Measurements from ENCODE around the gene ZNG1F.
A peak's percentile ranks its signal among the peaks of the same experiment; 100 is the strongest.
"Not testable (repeated sequence)": the region's sequence is repeated elsewhere in the genome, so short reads cannot be mapped to it uniquely, and the experiment has no call there.

The ZNG1F gene

DNA sequence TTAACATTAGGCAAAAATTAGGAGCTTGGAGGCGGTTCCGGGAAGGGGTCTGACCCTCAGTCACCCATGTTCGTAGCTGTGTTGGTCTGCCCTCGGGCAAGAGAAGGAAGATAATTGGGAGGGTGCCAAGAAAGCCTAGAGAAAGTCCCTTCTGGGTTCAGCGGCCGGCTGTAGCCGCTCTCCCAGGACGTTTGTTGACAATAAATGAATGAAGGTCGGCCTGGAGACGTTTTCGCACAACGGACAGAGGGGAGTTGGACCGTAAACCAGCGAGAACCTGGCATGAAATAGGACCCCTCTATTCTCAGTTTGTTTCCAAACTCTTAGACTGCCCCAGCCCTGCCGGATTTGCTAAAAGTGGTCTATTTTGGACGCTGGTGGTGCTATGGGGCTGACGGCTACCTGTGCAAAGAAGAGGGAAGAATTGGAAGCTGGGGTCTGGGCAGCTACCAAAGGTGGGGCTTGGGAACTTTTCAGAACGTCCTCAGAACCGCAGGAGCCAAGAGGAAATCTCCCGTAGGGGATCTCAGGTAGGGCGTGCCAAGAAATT lies 63.9 kb downstream of the ZNG1F start:
- not testable (repeated sequence) for H3K4me3 ChIP-seq (ENCODE audit: low read depth, low read length); DNase-seq (ENCODE audit: low read depth)

DNA sequence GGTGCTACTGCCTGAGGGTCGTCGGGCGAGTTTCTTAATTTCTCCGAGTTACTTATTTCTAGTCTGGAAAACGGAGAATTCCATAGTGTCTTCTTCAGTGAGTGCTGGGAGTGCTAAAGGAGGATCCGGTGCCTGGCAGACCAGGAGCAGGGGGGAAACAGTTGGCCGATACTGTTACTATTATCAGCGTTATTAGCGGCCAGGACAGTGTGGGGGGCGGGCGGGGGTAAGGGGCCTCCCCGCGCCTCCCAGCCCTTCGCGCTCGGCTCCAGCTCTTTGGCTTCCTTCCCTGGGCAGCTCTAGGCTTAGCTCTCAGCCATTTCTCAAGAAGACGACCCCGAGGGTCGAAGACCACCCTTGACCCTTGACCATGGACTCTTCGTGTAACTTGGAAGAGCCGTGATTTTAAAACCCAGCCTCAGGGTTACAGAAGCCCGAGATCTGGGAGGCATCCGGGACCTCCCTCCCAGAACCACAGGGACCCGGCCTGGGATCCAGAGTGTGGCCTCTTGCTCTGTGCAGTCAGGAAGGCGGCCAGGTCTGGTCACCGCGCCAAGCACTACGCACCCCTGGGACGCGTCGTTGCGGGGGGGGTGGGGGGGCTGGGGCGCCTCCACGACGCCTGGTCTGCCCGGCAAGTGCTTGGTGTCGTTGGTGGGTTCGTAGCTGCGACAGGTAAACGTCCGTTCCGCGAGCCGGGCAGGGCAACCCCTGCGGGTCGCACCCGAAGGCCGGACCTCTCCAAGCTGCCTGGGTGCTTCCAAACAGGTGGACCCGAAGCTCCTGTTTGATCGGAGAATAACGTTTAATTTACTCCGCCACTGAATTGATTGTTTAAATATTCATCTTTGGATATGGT lies 64.6 kb downstream of the ZNG1F start:
- not testable (repeated sequence) for H3K4me3 ChIP-seq (ENCODE audit: low read depth, low read length); DNase-seq (ENCODE audit: low read depth)

DNA sequence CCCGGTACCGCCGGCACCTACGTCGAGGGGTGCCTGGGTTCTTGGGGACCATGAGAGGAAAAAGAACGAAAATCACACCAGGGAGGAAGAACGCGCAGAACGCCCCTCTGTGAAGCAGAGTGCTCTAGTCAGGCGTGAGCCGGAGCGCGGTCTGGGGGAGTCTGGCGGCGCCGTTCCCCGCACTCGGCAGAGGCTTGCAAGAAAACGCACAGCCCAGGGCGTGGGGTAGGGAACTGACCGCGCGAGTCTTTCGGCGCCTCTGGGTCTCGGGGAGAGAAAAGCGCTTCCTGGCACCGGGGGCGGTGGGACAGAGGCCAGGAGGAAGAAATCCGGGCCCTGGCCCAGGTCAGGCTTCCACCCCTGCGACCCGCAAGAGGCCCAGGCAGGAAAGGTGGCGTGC lies 65.3 kb downstream of the ZNG1F start:
- not testable (repeated sequence) for H3K4me3 ChIP-seq (ENCODE audit: low read depth, low read length); DNase-seq (ENCODE audit: low read depth)

DNA sequence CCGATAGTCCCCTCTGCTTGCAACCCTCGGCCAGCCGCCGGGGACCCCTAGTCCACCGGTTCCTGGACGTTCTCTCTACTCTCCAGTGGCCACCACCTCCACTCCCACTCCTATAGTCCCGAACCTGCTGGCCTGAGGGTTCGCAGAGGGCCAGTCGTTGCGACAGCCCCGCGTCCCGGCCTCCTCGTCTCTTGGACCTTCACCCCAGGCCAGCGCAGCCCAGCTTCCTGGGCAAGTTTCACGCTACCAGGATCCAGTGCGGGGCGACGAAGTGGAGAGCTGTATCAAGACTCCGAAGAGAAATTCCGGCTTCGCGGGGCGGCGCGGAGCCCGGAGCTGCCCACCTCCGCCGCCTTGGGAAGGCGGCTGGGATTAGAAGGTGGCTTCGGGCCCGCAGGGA lies 65.7 kb downstream of the ZNG1F start:
- H3K4me3 ChIP-seq (ENCODE audit: low read depth, low read length); DNase-seq (ENCODE audit: low read depth): not testable (repeated sequence)

DNA sequence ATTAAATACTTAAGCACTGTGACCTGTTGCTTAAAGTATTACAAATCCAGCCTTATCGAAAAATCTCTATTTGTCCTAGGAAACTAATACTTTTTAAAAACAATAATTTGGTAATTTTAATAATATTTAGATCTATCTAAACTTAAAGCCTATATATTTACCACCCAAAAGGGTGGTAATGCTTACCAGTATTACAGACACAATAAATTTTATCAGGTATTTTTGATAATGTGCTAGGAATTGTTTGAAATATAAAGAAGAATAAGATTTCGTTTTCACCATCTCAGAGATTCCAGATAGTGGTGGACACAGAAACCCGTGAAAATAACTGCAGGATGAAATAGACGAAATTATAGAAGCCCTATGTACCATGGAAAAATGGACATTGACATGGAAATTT lies 68.4 kb downstream of the ZNG1F start:
- DNase-seq (ENCODE audit: low read depth); H3K4me3 ChIP-seq (ENCODE audit: low read depth, low read length): not testable (repeated sequence)

DNA sequence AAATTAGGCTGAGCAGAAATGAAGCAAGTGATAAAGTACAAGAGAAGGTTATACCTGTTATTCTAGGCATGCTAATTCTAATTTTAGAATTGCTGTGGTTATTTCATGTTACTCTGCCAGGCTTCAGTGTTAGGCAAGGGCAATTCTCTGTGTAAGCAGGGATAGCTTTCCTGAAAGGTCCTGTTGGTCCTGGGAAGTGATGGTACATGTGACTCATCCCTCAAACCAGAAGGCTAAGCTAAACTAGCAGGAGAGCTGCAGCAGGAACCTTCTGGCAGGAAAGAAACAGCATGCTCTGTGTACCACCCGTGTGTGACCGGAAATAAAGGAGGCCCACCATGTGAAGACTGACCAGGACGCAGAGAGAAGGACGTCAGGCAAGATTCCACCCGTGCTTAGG lies 69.4 kb downstream of the ZNG1F start:
- H3K4me3 ChIP-seq (ENCODE audit: low read depth, low read length); DNase-seq (ENCODE audit: low read depth): not testable (repeated sequence)

DNA sequence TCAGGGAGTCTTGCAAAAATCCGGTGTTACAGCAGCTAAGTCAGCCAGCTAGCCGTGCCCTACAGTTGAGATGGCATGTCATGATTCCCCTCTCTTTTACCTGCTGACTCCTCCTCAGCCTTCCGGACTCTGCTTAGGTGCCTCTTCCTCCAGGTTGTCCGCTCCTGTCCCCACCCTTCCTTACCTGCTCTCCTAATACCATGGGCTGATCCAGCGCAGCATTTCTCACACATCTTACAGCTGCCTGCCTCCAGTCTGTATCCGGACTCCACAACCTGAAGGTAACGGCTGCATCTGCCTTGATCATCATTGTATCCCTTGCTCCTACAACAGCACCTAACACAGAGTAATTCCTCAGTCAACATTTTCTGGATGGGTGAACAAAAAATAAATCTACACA lies 69.8 kb downstream of the ZNG1F start:
- not testable (repeated sequence) for DNase-seq (ENCODE audit: low read depth); H3K4me3 ChIP-seq (ENCODE audit: low read depth, low read length)

DNA sequence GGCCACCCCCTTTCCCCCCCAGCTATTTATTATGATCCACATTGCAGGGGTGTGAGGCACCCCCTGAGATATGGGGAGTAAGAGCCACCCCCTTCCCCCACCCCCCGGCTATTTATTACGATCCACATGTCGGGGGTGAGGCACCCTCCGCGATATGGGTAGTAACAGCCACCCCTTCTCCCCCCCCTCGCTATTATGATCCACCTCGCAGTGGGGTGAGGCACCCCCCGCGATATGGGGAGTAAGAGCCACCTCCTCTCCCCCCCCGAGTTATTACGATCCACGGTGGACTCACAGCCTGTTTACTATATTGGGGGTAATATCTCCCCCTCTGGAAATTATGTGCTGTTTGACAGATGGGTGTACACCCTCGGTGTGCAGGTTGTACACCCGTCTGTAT lies 75.8 kb downstream of the ZNG1F start:
- H3K4me3 ChIP-seq (ENCODE audit: low read depth, low read length); DNase-seq (ENCODE audit: low read depth): not testable (repeated sequence)

DNA sequence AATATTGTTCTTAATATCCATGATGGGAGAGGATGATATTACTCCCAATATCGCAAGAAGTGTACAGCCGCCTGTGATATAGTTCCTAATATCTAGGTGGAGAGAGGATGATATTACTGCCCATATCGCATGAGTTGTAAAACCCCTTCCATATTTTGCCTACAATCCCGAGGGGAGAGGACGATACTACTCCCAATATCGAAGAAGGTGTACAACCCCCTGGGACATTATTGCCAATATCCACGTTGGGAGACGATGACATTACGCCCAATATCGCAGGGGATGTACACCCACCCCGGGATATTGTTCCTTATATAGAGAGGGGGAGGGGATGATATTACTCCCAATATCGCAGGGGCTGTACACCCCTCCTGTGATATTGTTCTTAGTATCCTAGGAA lies 77.7 kb downstream of the ZNG1F start:
- H3K4me3 ChIP-seq (ENCODE audit: low read depth, low read length), result not testable (repeated sequence)

DNA sequence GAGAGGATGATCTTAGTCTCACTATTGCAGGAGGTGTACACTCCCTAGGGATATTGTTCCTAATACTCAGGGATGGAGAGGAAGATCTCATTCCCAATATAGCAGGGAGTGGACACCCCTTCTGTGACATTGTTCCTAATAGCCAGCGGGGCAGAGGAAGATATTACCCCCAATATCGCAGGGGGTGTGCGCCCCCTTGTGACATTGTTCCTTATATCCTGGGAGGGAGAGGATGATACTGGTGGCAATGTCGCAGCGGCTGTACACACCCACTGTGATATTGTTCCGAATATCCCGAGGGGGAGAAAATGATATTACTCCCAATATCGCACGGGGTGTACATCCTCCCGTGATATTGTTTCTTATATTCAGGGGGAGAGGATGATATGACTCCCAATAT lies 78.2 kb downstream of the ZNG1F start:
- DNase-seq (ENCODE audit: low read depth); H3K4me3 ChIP-seq (ENCODE audit: low read depth, low read length): not testable (repeated sequence)

More for the DNA sequence above, 77.7 kb downstream of the ZNG1F start:
- not testable (repeated sequence) for DNase-seq (ENCODE audit: low read depth)

DNA sequence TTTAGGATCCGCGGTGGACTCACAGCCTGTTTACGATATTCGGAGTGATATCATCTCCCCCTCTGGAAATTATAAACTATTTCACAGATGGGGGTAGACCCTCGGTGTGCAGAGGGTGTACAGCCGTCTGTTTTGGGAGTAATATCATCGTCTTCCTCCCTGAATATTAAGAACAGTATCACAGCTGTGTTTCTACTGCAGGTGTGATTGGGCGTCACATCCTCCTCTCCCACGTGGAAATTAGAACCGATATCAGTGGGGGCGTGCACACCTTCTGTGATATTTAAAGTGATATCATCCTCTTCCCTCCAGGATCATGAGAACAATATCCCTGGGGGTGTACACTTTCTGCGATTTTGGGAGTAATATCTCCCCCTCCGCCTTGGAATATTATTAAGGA lies 79.9 kb downstream of the ZNG1F start:
- not testable (repeated sequence) for H3K4me3 ChIP-seq (ENCODE audit: low read depth, low read length); DNase-seq (ENCODE audit: low read depth)

DNA sequence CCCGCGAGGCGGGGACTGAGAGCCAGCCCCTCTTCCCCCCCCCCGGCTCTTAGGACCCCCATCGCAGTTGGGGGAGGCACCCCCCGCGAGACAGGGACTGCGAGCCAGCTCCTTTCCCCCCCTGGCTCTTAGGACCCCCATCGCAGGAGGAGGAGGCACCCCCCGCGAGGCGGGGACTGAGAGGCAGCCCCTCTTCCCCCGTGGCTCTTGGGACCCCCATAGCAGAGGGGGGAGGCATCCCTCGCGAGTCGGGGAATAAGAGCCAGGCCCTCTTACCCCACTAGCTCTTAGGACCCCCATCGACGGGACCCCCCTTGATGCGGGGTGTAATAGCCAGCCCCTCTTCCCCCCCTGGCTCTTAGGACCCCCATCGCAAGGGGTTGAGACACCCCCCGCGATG lies 80.3 kb downstream of the ZNG1F start:
- not testable (repeated sequence) for DNase-seq (ENCODE audit: low read depth)

DNA sequence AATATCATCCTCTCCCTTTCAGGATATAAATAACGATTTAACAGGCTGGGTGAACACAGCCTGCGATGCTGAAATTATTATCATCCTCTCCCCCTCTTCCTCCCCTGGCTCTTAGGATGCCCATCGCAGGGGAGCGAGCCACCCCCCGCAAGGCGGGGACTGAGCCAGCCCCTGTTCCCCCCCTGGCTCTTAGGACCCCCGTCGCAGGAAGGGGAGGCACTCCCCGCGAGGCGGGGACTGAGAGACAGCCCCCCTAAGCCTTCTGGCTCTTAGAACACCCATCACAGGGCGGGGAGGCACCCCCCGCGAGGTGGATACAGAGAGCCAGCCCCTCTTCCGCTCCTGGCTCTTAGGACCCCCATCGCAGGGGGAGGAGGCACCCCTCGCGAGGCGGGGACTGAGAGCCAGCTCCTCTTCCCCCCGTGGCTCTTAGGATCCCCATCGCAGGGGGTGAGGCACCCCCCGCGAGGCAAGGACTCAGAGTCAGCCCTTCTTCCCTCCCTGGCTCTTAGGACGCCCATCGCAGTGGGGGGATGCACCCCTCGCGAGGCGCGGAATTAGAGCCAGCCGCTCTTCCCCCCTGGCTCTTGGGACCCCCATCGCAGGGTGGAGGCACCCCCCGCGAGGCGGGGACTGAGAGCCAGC lies 82.5 kb downstream of the ZNG1F start:
- DNase-seq (ENCODE audit: low read depth); H3K4me3 ChIP-seq (ENCODE audit: low read depth, low read length): not testable (repeated sequence)

More for the DNA sequence above, 80.3 kb downstream of the ZNG1F start:
- H3K4me3 ChIP-seq (ENCODE audit: low read depth, low read length), result not testable (repeated sequence)

DNA sequence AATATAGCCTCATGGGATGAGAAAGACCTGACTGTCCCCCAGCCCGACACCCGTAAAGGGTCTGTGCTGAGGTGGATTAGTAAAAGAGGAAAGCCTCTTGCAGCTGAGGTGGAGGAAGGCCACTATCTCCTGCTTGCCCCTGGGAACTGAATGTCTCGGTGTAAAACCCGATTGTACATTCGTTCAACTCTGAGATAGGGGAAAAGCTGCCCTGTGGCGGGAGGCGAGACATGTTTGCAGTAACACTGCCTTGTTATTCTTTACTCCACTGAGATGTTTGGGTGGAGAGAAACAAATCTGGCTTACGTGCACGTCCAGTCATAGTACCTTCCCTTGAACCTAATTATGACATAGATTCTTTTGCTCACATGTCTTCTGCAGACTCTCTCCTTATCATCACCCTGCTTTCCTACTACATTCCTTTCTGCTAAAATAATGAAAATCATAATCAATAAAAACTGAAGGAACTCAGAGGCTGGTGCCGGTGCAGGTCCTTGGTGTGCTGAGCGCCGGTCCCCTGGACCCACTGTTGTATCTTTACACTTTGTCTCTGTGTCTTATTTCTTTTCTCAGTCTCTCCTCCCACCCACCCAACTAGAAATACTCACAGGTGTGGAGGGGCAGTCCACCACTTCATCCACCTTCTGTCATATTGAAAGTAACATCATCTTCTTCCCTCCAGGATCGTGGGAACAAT lies 83.4 kb downstream of the ZNG1F start:
- DNase-seq (ENCODE audit: low read depth); H3K4me3 ChIP-seq (ENCODE audit: low read depth, low read length): not testable (repeated sequence)

DNA sequence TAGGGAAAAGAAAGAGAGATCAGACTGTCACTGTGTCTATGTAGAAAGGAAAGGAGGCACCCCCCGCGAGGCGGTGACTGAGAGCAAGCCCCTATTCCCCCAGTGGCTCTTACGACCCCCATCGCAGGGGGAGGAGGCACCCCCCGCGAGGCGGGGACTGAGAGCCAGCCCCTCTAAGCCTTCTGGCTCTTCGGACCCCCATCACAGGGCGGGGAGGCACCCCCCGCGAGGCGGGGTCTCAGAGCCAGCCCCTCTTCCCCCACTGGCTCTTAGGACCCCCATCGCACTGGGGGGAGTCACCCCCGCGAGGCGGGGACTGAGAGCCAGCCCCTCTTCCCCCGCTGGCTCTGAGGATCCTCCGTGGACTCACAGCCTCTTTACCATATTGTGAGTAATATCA lies 84.6 kb downstream of the ZNG1F start:
- not testable (repeated sequence) for H3K4me3 ChIP-seq (ENCODE audit: low read depth, low read length); DNase-seq (ENCODE audit: low read depth)

DNA sequence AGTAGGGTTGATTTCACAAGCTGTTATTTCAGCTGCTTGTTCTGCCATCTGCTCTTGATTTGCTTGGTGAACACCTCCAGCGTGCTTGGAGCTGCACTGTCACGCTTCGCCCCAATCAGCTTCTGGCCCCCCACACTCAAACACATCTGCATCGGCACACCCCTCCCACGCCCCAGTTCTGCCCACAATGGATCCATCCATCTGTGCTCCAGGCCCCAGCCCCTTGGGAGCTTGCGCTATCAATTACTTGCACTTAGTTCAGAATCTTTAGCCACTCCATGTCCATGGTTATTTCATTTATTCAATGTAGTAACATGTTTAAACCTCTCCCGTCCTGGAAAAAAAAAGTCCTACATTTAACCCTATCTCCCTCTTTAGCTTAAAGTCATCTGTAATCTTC lies 88.6 kb downstream of the ZNG1F start:
- not testable (repeated sequence) for H3K4me3 ChIP-seq (ENCODE audit: low read depth, low read length); DNase-seq (ENCODE audit: low read depth)

DNA sequence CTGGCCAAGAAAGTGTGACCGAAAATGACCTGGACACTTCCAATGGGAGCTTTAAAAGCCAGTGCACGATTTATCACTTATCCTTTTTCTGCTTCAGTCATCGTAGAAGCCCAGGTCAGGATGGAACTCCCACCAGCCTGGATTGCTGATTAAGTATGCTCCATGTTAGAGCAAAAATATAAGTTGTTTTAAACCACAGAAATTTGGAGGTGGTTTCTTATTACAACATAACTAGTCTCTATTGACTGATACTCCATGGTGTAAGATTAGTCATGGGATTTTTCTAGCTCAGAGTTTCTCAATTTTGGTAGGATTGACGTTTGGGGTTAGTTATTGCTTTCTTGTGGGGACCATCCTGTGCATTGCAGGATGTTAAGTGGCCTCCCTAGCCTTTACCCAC lies 90.4 kb downstream of the ZNG1F start:
- DNase-seq (ENCODE audit: low read depth), result peak; percentile 39
- not testable (repeated sequence) for H3K4me3 ChIP-seq (ENCODE audit: low read depth, low read length)

DNA sequence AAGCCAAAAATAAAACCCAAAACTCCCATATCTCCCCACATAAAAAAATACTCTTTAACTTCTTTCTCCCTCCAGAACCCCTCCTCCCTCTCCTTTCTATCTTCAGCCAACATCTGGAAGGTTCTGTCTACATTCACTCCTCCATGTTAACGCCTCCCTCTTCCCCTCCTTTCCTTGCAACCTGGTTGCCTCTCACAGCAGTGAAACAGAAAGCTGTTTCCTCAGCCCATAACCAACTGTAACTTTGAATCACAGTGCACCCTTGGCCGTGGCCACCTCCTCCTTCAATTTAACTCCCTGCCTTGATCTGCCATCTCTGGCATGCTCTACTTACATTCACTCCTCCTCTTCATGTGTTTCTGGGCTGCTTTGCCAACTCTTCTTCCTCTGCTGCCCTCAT lies 94.1 kb downstream of the ZNG1F start:
- DNase-seq (ENCODE audit: low read depth); H3K4me3 ChIP-seq (ENCODE audit: low read depth, low read length): not testable (repeated sequence)

DNA sequence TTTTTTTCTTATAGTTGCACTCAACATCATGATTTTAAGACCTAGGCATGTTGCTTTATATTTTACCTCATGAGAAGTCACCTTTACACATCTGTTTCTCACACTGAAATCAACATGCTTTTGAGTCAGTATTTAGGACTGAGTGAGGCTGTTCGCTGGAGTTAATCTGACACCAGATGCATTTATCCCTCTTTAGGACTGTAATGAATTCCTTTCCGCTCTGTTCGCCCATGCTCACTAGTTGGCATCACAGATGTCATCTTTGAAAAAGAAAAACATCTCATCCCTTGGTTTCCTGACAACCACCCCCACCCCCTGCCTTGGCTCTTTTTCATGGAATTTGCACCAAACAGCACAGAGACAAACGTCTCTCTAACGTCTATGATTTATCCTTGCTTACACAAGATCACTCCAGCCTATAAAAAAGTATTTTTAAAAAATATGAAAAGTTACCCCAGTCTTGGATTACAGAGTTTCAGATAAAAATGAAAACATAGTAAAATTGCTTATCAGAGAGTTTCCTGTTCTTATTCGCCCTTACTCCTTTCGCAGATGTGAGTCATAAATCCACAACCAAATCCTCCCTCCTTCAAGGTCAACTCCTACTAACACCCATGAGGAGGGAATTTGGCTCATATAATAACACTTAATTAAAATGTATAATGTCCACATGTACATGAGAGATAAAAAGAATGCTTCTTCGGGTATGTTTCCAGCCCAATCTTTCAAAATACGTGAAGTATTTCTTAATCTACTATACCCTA lies 94.9 kb downstream of the ZNG1F start:
- DNase-seq (ENCODE audit: low read depth); H3K4me3 ChIP-seq (ENCODE audit: low read depth, low read length): not testable (repeated sequence)
